KG1 (cell line): Measurements from ENCODE around the gene SH3BGRL3.
"Not testable (repeated sequence)": the region's sequence is repeated elsewhere in the genome, so short reads cannot be mapped to it uniquely, and the experiment has no call there.

Experiments
- DNase-seq: peaks from one replicate; lab custom pipeline; 2025; lab: John Stamatoyannopoulos, UW

Gene SH3BGRL3

DNA sequence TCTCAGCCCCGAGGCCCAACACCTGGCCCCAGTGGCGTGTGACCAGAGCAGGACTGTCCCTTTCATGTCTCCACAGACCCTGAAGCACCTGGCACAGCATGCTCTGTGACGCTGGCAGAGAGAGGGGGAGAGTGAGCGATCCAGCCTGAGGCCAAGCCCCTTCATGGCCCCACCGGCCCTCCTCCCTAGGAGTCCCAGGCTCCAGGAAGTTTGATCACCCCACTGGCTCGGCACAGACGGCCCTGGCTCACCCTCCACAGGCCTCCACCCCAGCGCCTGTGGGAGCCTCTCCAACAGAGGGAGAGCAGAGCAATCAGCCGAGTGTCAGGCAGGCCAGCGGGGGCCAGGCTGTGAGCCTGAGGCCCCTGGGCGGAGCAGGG is 11.0 kb downstream of the SH3BGRL3 start:
- DNase-seq: no peak

GRCh38 chr1:26291433-26291832 is 11.5 kb downstream of the SH3BGRL3 start:
- no peak for DNase-seq

GRCh38 chr1:26291939-26292338 is 12.1 kb downstream of the SH3BGRL3 start:
- no peak for DNase-seq

DNA sequence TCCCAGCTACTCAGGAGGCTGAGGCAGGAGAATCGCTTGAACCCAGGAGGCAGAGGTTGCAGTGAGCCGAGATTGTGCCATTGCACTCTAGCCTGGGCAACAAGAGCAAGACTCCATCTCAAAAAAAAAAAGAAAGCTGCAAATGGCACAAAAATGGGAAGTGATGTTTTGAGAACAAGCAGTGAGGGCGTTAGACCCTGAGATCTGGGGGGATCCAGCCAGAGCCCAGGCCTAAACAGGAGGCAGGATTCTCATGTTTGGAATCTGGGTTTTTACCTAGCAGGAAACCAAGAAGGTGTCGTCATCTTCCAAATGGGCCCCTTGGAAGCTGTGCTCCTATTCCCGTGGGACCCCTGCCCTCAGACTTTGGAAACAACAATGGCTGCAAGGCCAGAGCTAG is 12.8 kb downstream of the SH3BGRL3 start:
- not testable (repeated sequence) for DNase-seq

GRCh38 chr1:26293911-26294463 is 14.1 kb downstream of the SH3BGRL3 start:
- no peak for DNase-seq

GRCh38 chr1:26295194-26296138 is 15.6 kb downstream of the SH3BGRL3 start:
- no peak for DNase-seq

DNA sequence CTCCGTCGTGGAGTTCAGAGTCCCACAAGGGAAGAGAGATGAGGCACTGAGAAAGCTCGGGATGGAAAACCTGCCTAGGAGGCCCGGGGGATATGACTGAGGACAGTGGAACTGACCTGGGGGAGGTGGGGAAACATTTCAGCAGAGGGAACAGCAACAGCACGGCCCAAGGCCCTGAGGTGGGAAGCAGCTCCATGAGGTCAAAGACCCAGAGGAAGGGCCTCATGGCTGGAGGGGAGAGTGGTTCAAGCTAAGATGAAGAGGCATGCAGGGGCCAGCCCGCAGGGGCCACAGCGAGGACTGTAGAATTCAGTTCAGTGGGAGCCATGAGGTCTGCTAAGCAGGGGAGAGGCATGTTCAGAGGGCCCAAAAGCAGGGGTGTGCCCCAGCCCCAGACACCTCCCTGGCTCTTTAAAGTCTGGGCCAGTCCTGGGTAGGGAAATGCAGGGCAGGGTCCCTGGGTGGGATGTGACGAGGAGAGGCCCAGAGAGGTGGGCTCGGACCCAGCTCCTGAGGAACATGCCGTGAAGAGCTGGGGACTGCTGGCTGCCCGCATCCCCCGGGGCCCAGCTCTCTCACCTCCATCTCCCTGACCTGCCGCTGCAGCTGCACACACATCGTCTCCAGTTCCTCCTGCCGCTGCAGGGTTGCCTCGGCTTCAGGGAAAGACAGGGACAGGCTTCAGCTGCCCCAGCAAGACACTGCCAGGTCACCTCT is 16.6 kb downstream of the SH3BGRL3 start:
- DNase-seq: no peak

DNA sequence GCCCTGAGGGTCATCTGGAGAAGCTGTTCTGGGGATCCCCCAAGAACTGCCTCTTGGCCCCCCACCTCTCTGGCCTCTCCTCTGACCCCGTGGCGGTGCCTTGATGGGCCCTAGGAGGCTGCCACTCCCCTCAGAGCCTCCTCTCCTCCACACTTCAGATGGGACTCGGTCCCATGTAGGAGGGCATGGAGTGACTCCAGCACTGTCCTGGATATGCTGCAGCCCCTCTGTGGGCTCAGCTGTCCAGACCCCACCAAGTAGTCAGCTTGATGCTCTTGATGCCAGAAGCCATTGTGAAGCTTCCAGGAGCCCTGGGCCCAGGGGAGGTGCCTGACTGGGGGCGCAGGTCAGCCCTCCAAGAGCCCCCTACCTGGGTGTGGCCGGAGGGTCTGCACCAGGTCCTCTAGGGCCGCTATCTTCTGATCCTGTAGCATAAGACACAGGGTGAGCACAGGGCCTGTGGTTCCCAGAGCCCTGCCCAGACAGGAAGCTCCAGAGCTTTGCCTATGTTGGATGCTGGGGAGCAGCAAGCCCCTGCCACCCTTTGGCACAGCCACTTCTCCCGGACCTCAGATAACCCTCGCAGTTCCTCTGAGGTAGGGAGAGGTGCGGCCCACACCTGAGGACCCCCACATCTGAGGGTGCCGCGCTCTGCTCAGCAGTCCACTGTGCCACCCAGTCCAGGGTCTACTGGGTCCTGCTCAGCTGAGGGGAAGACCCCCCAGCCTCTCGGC is 17.3 kb downstream of the SH3BGRL3 start:
- DNase-seq: no peak

DNA sequence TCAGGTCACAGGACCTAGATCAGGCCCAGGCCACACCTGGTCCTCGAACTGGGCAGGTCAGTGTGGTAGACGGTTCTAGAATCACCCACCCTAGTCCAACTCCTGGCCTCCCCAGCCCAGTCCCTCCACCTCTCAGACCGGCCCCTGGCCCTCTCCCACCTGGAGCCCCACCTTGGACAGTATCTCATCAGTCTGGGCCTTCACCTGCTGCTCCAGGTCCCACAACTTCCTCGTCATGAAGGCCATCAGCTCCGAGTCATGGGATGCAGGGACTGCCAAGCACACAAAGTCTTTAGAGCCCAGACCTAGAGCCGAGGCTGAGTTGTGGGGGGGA is 17.9 kb downstream of the SH3BGRL3 start:
- DNase-seq: no peak

- no peak for DNase-seq
Measured at GRCh38 chr1:26300578-26301275, 20.8 kb downstream of the SH3BGRL3 start.

GRCh38 chr1:26302733-26303405 is 23.0 kb downstream of the SH3BGRL3 start:
- DNase-seq: no peak

DNA sequence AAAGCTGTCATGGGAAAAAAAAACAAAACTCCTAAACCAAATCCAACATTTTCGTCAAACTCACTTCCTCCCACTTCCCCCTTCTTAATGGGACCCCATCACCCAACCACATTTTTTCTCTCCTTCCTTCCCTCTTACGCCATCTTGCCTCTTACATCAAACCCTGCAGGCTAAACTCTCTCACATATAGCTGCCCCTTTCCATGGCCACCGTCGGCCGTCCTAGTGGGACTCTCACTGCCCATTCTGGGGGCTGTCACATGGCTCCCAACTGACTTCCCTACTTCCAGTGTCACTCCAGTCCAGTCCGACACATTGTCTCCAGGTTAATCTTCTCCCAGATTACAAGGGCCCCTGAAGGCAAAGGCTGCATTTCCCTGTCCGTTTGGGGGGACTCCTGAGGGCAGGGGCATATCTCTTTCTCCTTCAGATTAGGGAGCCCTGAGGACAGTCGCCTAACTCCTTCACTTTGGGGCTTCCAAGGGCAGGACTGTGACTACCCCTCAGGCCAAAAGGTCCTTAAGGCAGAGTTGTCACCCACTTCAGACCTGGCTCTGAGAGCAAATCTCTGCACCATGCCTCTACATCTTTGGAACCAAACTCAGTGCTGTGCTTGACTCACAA is 25.9 kb downstream of the SH3BGRL3 start:
- peak; percentile 19 for DNase-seq

GRCh38 chr1:26306290-26307229 is 26.7 kb downstream of the SH3BGRL3 start, which contains the start of gene UBXN11:
TSS of gene UBXN11 (minus strand) at chr1:26306636. CDS start at chr1:26302883, 3,753 bp downstream.
- peak; percentile 88 for DNase-seq

DNA sequence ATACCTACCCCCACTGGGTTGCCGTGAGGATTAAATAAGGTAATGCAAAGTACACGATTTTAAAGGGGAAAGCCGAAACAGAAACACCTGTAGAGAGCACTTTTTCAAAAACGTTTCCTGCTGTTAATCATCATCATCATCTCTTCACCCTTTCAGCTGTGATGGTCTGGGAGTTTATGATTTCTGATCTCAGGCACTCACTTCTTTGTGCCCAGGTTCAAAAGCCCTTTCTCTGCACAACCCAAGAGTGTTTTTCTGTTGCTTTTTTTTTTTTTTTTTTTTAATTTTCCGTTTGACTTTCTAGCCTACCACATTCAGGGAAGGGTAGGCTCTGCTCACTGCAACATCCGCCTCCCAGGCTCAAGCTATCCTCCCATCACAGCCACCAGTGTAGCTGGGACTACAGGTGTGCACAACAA is 27.5 kb downstream of the SH3BGRL3 start:
- DNase-seq: no peak

DNA sequence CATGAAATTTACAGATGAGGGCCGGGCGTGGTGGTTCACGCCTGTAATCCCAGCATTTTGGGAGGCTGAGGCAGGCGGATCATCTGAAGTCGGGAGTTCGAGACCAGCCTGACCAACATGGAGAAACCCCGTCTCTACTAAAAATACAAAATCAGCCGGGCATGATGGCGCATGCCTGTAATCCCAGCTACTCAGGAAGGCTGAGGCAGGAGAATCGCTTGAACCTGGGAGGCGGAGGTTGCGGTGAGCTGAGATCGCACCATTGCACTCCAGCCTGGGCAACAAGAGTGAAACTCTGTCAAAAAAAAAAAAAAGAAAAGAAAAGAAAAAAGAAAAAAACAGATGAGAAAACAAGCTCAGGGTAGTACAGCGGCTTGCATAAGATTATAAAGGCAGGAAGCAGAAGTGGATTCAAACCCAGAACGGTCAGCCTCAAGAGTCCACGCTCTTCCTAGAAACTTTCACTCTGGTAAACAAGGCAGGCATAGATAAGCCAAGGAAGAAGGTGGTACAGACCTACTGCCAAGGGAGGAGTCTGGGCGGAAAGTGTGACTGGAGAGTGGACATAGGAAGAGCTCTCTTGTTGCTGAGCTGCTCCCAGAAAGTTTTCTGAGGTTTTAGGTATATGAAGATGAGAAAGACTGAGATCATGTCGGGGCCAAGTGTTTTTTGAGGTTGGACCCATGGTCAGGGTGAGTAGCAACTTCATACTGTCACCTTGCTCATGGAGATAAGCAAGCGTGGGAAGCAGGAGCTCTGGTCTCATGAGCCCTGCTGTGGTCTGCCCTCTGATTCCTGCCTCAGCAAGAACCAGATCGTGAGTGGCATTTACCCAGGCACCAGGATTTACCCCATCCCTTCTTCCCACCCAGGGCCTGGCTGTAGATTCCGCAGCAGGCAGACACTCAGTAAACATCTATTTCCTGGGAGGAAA is 28.3 kb downstream of the SH3BGRL3 start:
- not testable (repeated sequence) for DNase-seq

DNA sequence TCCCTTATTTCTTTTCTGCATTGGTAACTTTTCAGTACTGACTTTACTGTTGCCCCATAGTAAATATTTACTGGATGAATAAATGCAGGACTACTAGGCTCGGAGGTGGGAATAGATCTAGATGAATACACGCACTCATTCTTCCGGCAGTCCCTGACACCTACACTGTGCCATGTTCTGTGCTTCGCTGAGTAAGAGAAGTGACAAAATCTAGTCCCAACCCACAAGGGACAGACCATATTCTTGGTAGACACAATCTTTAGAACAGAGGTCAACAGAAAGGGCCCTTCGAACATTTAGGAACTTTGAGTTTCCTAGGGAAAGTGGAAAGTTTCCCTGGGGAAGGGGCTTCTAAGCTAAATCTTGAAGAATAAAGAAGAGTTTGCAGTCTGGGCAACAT is 34.6 kb downstream of the SH3BGRL3 start:
- DNase-seq: no peak

GRCh38 chr1:26315874-26316850 is 36.3 kb downstream of the SH3BGRL3 start:
- DNase-seq: no peak
